Gastroesophageal sphincter (tissue), 4 donors: Measurements from ENCODE around the gene SPEM2. TPM values are rescaled to one million over a fixed set of nuclear protein-coding genes. Genes with fewer than 3 reads are reported as not detected.
A peak's percentile ranks its signal among the peaks of the same experiment; 100 is the strongest.

Source experiments
- ATAC-seq: fragments of 150-250 bp; one replicate; pipeline ENCODE4 v1.9.1; 2016; ENCODE audit warnings: mild to moderate bottlenecking, moderate library complexity
- H3K27ac ChIP-seq, 4 donors: fragments of 200-600 bp; sonication (generic) in 3 of 4; 1 replicate in 3 of 4; 2 replicates in 1 of 4; pipeline ENCODE4 v1.5.1; 2016 to 2019
- H3K27me3 ChIP-seq: fragments of 200-600 bp; sonication (generic); one replicate; pipeline ENCODE4 v1.5.1; 2019
- H3K36me3 ChIP-seq, 2 donors: fragments of 200-600 bp; sonication (generic); one replicate each; pipeline ENCODE4 v1.5.1; 2019; ENCODE audit warnings: control low read depth in 1 of 2
- H3K4me1 ChIP-seq, 3 donors: fragments of 200-600 bp; sonication (generic); 1 replicate in 2 of 3; 2 replicates in 1 of 3; pipeline ENCODE4 v1.5.1; 2016 to 2019; ENCODE audit warnings: control low read depth in 2 of 3
- H3K4me3 ChIP-seq, 2 donors: fragments of 200-600 bp; sonication (generic); one replicate each; pipeline ENCODE4 v1.5.1; 2019; ENCODE audit warnings: mild to moderate bottlenecking in 1 of 2, moderate library complexity in 1 of 2
- H3K9me3 ChIP-seq, 3 donors: fragments of 200-600 bp; sonication (generic); one replicate each; pipeline ENCODE4 v1.5.1; 2017 to 2019; ENCODE audit warnings: control low read depth in 2 of 3
- EP300 ChIP-seq: sonication (generic); formaldehyde crosslinking; IDR thresholded peaks from one replicate; pipeline ENCODE4 v1.6.1; 2017; ENCODE audit warnings: antibody characterized with exemption, mild to moderate bottlenecking
- POLR2A ChIP-seq, 2 donors: fragments of 450-650 bp; IDR thresholded peaks; one replicate each; pipeline ENCODE4 v1.6.1; 2017; ENCODE audit warnings: antibody characterized with exemption in 2 of 2, mild to moderate bottlenecking in 2 of 2, moderate library complexity in 1 of 2
- POLR2AphosphoS5 ChIP-seq: sonication (generic); formaldehyde crosslinking; IDR thresholded peaks from one replicate; pipeline ENCODE4 v1.6.1; 2017; ENCODE audit warnings: antibody characterized with exemption
- WGBS, 2 donors: methylation state at CpG; one replicate each; pipeline ENCODE4 v1.1.5; 2018; ENCODE audit warnings: low coverage in 1 of 2; 5-methylcytosine and 5-hydroxymethylcytosine counted together
- total RNA-seq, 4 donors: library from RNA; depleted of rRNA; stranded (reverse); fragments of >200 nt; gene quantifications; one replicate each; pipeline ENCODE4 v1.1.0, GENCODE V29; 2016
- TF ChIP-seq, protein P1 (sequence below), 4 experiments: fragments of 200-600 bp in 2 of 4; fragments of 450-650 bp in 2 of 4; sonication (generic) in 1 of 4; IDR thresholded peaks; one replicate each; pipeline ENCODE4 v1.5.1; 2017 to 2019; ENCODE audit warnings: antibody characterized with exemption in 4 of 4, mild to moderate bottlenecking in 2 of 4, moderate library complexity in 2 of 4

Gene SPEM2
- total RNA-seq, 4 donors from 2014 or later: not detected

DNA sequence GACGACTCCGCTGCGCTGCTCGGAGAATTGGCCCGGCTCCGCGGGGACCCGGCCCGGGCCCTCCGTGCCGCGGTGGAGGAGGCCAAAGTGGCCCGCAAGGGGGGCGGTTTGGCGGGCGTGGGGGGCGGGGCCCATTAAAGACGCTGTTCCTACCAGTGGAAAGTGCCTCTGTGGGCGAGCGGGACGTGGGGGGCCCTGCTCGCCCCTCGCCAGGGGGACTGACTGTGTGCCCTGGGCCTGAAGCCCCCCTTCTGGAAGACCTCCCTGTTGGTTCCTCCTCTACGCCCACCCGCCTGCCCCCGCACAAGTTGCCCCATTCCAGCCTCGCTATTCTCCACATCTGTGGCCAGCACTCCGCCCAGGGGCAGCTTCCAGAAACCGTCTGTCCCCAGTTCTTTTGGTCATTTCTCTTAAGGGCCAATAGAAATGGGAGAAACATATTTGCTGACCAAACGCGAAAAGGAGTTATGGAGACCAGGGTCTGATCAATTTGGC is 12.0 kb downstream of the SPEM2 start:
- ATAC-seq: no peak
- Histone ChIP-seq H3K4me1 (peaks cover 5 to 68% (median 36%) of the 10 kb centered on the region in 3 donors), H3K9me3 (no peaks in the 10 kb centered on the region), H3K27ac (peak overlapping the region in 3 of 4 donors; percentile 64 to 77 (median 75)), H3K27me3 (peaks cover 91% of the 10 kb centered on the region), H3K36me3 (no peaks in the 10 kb centered on the region), H3K4me3 (peak overlapping the region in 1 of 2 donors; percentile 49)
- no peak for TF ChIP-seq POLR2A (IDR thresholded peaks at IDR 0.05)
- TF ChIP-seq EP300: no peak
- no peak for TF ChIP-seq POLR2AphosphoS5
- TF ChIP-seq, protein P1, sequence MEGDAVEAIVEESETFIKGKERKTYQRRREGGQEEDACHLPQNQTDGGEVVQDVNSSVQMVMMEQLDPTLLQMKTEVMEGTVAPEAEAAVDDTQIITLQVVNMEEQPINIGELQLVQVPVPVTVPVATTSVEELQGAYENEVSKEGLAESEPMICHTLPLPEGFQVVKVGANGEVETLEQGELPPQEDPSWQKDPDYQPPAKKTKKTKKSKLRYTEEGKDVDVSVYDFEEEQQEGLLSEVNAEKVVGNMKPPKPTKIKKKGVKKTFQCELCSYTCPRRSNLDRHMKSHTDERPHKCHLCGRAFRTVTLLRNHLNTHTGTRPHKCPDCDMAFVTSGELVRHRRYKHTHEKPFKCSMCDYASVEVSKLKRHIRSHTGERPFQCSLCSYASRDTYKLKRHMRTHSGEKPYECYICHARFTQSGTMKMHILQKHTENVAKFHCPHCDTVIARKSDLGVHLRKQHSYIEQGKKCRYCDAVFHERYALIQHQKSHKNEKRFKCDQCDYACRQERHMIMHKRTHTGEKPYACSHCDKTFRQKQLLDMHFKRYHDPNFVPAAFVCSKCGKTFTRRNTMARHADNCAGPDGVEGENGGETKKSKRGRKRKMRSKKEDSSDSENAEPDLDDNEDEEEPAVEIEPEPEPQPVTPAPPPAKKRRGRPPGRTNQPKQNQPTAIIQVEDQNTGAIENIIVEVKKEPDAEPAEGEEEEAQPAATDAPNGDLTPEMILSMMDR (IDR thresholded peaks at IDR 0.05): no peak
- WGBS, 2 donors: 20 to 35% methylated on average over 1 to 2 of the region's 31 CpGs

DNA sequence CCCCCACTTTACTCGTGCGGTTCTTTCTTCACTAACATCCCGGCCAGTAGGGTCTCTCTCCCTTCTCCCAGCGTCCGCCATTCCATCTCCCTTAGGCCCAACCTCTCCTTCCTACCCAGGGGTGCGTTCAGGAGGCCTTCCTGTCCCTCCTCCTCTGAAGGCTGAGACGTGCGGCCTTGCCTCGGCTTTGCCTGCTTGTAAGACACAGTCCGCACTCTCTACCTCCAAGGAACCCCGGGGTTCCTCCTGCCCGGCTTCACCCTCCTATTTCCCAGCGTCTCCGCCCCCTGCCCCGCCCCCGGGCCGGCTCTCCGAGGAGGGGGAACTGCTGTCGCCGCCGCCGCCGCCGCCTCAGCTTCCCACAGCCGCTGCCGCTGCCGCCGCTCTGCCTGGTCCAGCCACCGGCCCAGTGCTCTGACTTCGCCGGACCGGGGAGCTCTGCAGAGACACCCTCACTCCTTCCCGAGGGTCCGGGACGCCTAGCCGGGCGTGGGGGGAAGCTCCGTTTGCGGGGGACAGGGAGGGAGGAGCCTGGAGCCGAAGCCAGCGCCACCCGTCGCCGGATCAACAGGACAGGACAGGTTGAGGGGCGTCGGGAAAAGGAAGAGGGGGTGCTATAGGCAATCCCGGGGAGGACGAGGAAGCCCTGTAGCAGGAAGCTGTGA is 12.7 kb downstream of the SPEM2 start:
- H3K4me1 ChIP-seq: peaks cover 5 to 68% (median 36%) of the 10 kb centered on the region in 3 donors
- no peak for ATAC-seq
- H3K27ac ChIP-seq: peak overlapping the region in 2 of 4 donors; percentile 1 to 49
- peak overlapping the region in 1 of 2 donors; percentile 49 for H3K4me3 ChIP-seq
- no peaks in the 10 kb centered on the region for H3K9me3 ChIP-seq
- WGBS, 2 donors: 19 to 30% methylated on average over 18 to 20 of the region's 48 CpGs
- TF ChIP-seq POLR2A (IDR thresholded peaks at IDR 0.05) (no peak), EP300 (no peak), POLR2AphosphoS5 (no peak)
- TF ChIP-seq, protein P1 (IDR thresholded peaks at IDR 0.05): no peak
- no peaks in the 10 kb centered on the region for H3K36me3 ChIP-seq
- H3K27me3 ChIP-seq: peaks cover 94% of the 10 kb centered on the region

DNA sequence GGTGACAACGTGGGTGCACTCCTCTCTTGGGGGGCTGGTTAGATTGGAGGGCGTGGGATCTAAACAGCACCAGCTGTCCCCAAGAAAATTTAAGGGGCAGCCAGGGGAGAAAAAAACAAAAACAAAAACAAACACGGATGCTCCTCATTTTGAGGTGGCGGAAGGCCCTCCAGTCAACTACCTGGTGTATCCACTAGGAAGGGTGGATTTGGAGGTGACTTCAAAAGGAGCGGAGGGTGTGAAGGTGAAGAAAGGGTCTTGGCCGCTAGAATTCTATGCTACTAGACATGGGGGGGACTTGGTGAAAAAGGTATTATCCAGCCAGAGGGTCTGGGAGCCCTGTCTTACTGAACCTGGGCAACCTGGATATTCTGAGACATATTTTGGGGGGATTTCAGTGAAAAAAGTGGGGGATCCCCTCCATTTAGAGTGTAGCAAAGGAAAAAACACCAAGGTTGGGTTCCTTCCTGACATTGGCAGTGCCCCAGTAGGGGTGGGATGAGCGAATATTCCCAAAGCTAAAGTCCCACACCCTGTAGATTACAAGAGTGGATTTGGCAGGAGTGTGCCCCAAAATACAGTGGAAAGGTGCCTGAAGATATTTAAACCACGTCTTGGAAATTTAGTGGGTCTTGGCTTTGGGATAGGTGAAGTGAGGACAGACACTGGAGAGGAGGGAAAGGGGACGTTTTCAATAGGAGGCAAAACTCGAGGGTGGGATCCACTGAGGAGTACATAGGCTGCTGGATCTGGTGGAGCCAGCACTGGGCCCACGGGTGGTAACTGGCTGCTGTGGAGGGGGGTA is 13.4 kb downstream of the SPEM2 start:
- 51 to 53% methylated on average over 8 to 11 of the region's 11 CpGs for WGBS, 2 donors

DNA sequence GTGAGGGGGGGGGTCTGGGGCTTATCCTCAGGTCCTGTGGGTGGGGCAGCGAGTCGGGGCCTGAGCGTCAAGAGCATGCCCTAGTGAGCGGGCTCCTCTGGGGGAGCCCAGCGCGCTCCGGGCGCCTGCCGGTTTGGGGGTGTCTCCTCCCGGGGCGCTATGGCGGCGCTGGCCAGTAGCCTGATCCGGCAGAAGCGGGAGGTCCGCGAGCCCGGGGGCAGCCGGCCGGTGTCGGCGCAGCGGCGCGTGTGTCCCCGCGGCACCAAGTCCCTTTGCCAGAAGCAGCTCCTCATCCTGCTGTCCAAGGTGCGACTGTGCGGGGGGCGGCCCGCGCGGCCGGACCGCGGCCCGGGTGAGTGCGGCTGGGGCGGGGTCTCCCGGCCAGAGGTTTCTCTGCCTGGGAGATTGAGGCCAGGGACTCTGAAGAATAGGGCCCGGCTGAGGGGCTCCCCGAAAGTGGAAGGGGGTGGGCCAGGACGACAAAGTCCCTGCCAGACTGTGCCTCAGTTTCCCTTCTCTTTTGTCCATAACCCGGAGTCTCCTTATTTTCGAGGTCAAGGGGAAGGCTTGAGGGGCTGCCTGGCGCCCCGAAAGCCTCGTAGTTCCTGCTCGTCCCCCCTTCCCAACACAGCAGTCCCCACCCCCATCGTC is 14.2 kb downstream of the SPEM2 start, which contains the start of gene FGF11:
Gene FGF11 (plus strand): TSS at position 51 of the 651 bp plus-strand sequence. CDS start 109 bp downstream, at position 160.
- H3K27ac ChIP-seq: peak within 1 kb of the TSS in 2 of 4 donors; percentile 1 to 49

More for the DNA sequence above, 13.4 kb downstream of the SPEM2 start:
- no peak for TF ChIP-seq POLR2A (IDR thresholded peaks at IDR 0.05)
- TF ChIP-seq, protein P1 (IDR thresholded peaks at IDR 0.05): no peak
- TF ChIP-seq POLR2AphosphoS5: no peak
- no peak for TF ChIP-seq EP300
- peak overlapping the region in 1 of 2 donors; percentile 49 for H3K4me3 ChIP-seq
- no peaks in the 10 kb centered on the region for H3K36me3 ChIP-seq
- no peaks in the 10 kb centered on the region for H3K9me3 ChIP-seq
- H3K27me3 ChIP-seq: peaks cover 93% of the 10 kb centered on the region
- H3K4me1 ChIP-seq: peaks cover 5 to 68% (median 36%) of the 10 kb centered on the region in 3 donors
- H3K27ac ChIP-seq: no peak overlapping the region
- no peak for ATAC-seq

More for the DNA sequence above, 14.2 kb downstream of the SPEM2 start, which contains the start of gene FGF11:
- WGBS, 2 donors: 0 to 3% methylated on average over 9 to 10 of the region's 50 CpGs
- H3K27me3 ChIP-seq: peaks cover 93% of the 10 kb centered on the region
- H3K36me3 ChIP-seq: no peaks in the 10 kb centered on the region
- peak within 1 kb of the TSS in 1 of 2 donors; percentile 49 for H3K4me3 ChIP-seq
- peaks cover 5 to 68% (median 36%) of the 10 kb centered on the region in 3 donors for H3K4me1 ChIP-seq
- TF ChIP-seq POLR2AphosphoS5 (no peak), POLR2A (IDR thresholded peaks at IDR 0.05) (no peak), EP300 (no peak)
- TF ChIP-seq, protein P1 (IDR thresholded peaks at IDR 0.05): no peak
- no peak for ATAC-seq
- no peaks in the 10 kb centered on the region for H3K9me3 ChIP-seq
